Transverse colon (tissue), 4 donors: ENCODE measurements around the gene PRSS12.

Source experiments
- POLR2A ChIP-seq: fragments of 450-650 bp; IDR thresholded peaks from one replicate; pipeline ENCODE4 v1.6.1; 2016; ENCODE audit warnings: antibody characterized with exemption, mild to moderate bottlenecking, moderate library complexity
- POLR2AphosphoS5 ChIP-seq, 3 donors: sonication (generic); formaldehyde crosslinking; IDR thresholded peaks; one replicate each; pipeline ENCODE4 v1.6.1; 2016; ENCODE audit warnings: antibody characterized with exemption in 3 of 3
- TF ChIP-seq, protein P1 (sequence below), 5 experiments: fragments of 200-600 bp in 3 of 5; fragments of 450-650 bp in 2 of 5; sonication (generic) in 3 of 5; IDR thresholded peaks; 1 replicate in 2 of 5; 2 replicates in 3 of 5; pipeline ENCODE4 v1.5.1; 2016 to 2017; ENCODE audit warnings: antibody characterized with exemption in 5 of 5, inconsistent platforms in 3 of 5, mild to moderate bottlenecking in 2 of 5, moderate library complexity in 1 of 5

GRCh38 chr4:118367872-118368271, 15.1 kb upstream of the PRSS12 start:
- TF ChIP-seq, protein P1, sequence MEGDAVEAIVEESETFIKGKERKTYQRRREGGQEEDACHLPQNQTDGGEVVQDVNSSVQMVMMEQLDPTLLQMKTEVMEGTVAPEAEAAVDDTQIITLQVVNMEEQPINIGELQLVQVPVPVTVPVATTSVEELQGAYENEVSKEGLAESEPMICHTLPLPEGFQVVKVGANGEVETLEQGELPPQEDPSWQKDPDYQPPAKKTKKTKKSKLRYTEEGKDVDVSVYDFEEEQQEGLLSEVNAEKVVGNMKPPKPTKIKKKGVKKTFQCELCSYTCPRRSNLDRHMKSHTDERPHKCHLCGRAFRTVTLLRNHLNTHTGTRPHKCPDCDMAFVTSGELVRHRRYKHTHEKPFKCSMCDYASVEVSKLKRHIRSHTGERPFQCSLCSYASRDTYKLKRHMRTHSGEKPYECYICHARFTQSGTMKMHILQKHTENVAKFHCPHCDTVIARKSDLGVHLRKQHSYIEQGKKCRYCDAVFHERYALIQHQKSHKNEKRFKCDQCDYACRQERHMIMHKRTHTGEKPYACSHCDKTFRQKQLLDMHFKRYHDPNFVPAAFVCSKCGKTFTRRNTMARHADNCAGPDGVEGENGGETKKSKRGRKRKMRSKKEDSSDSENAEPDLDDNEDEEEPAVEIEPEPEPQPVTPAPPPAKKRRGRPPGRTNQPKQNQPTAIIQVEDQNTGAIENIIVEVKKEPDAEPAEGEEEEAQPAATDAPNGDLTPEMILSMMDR (IDR thresholded peaks at IDR 0.05): no peak
- no peak for TF ChIP-seq POLR2A
- no peak for TF ChIP-seq POLR2AphosphoS5 (IDR thresholded peaks at IDR 0.05)
